OCI-LY7 (cell line): ENCODE results near the gene CNPPD1. TPM values are rescaled to one million over a fixed set of nuclear protein-coding genes. Genes with fewer than 3 reads are reported as not detected.

ENCODE experiments used
- BruUV-seq: library from RNA; stranded (reverse); fragments of 400-500 nt; replicated peaks from 2 replicates; lab custom pipeline; 2021; lab: Mats Ljungman, UMichigan
- CTCF ChIA-PET: fragments of 300-600 bp; sonication (Branson Sonifier 250); formaldehyde crosslinking; loops from one replicate; lab custom pipeline; 2022; ENCODE audit warnings: antibody characterized with exemption; ENCODE audit not compliant: unreplicated experiment; lab: Charles Lee
- POLR2A ChIA-PET: fragments of 300-600 bp; sonication (Branson Sonifier 250); formaldehyde crosslinking; loops from one replicate; lab custom pipeline; 2022; ENCODE audit warnings: antibody characterized with exemption; lab: Charles Lee
- DNase-seq: peaks from one replicate; pipeline ENCODE4 v3.0.0-alpha.2; 2015; ENCODE audit warnings: low spot score
- H2AFZ ChIP-seq: fragments of 200-600 bp; sonication (generic), shearing (Covaris generic); 2 replicates; pipeline ENCODE4 v1.6.1; 2014; ENCODE audit warnings: mild to moderate bottlenecking, antibody characterized with exemption, low read length, moderate library complexity
- H3K27ac ChIP-seq: fragments of 200-600 bp; sonication (generic); 2 replicates; pipeline ENCODE4 v1.5.1; 2014; ENCODE audit warnings: mixed run types, low read depth, mild to moderate bottlenecking, moderate library complexity, low read length, inconsistent platforms; ENCODE audit not compliant: poor library complexity, severe bottlenecking
- H3K36me3 ChIP-seq: fragments of 200-600 bp; sonication (generic); 2 replicates; pipeline ENCODE4 v1.6.1; 2014; ENCODE audit warnings: mild to moderate bottlenecking, antibody characterized with exemption, low read length, moderate library complexity, mixed read lengths; ENCODE audit not compliant: insufficient read depth
- H3K4me1 ChIP-seq: fragments of 200-600 bp; sonication (generic); 2 replicates; pipeline ENCODE4 v1.5.1; 2014; ENCODE audit warnings: mild to moderate bottlenecking, low read length; ENCODE audit not compliant: insufficient read depth, poor library complexity, severe bottlenecking
- H3K4me2 ChIP-seq: fragments of 200-600 bp; sonication (generic); 2 replicates; pipeline ENCODE4 v1.6.1; 2014; ENCODE audit warnings: mild to moderate bottlenecking, low read length
- H3K4me3 ChIP-seq: fragments of 200-600 bp; sonication (generic); 2 replicates; pipeline ENCODE4 v1.5.1; 2014; ENCODE audit warnings: mild to moderate bottlenecking, low read depth, low read length; ENCODE audit not compliant: poor library complexity, severe bottlenecking
- H3K79me2 ChIP-seq: fragments of 200-600 bp; sonication (generic); 2 replicates; pipeline ENCODE4 v1.6.1; 2016; ENCODE audit warnings: low read depth, mild to moderate bottlenecking, low read length, moderate library complexity, mixed read lengths; ENCODE audit not compliant: insufficient read depth
- H3K9me2 ChIP-seq: fragments of 200-600 bp; sonication (generic); 2 replicates; pipeline ENCODE4 v1.6.1; 2016; ENCODE audit warnings: mild to moderate bottlenecking, low read length, mixed read lengths; ENCODE audit not compliant: insufficient read depth
- H3K9me3 ChIP-seq: fragments of 200-600 bp; sonication (generic); 2 replicates; pipeline ENCODE4 v1.6.1; 2014; ENCODE audit warnings: mild to moderate bottlenecking, mixed run types, low read length, mixed read lengths
- H4K20me1 ChIP-seq: fragments of 200-600 bp; sonication (generic); 2 replicates; pipeline ENCODE4 v1.6.1; 2014; ENCODE audit warnings: mild to moderate bottlenecking, antibody characterized with exemption, low read length, moderate library complexity, mixed read lengths; ENCODE audit not compliant: insufficient read depth
- EZH2phosphoT487 ChIP-seq: fragments of 200-600 bp; sonication (generic); IDR thresholded peaks from 2 replicates; pipeline ENCODE4 v1.6.1; 2018; ENCODE audit warnings: low read depth, borderline replicate concordance, mild to moderate bottlenecking, mixed run types, antibody characterized with exemption, low read length, moderate library complexity, mixed read lengths
- intact Hi-C: fragments of 100-400 bp; cut with micrococcal nuclease; formaldehyde crosslinking; loops from one replicate; pipeline ENCODE4 v1.10.0; 2022; ENCODE audit not compliant: unreplicated experiment
- total RNA-seq, 2 experiments: library from RNA; depleted of rRNA in 1 of 2; stranded (reverse); fragments of >200 nt in 1 of 2; shearing (Covaris generic) in 1 of 2; gene quantifications; 2 replicates each; pipeline ENCODE4 v1.2.3, GENCODE V29; 2014 to 2022
- TF ChIP-seq, protein P1 (sequence below): fragments of 200-600 bp; sonication (generic); conservative IDR thresholded peaks from 2 replicates; pipeline ENCODE4 v1.5.1; 2014; ENCODE audit warnings: mild to moderate bottlenecking, antibody characterized with exemption, low read length, moderate library complexity, mixed read lengths

The CNPPD1 gene
- total RNA-seq, 2 experiments from 2014 or later, result 39.2 to 68.2 TPM

DNA sequence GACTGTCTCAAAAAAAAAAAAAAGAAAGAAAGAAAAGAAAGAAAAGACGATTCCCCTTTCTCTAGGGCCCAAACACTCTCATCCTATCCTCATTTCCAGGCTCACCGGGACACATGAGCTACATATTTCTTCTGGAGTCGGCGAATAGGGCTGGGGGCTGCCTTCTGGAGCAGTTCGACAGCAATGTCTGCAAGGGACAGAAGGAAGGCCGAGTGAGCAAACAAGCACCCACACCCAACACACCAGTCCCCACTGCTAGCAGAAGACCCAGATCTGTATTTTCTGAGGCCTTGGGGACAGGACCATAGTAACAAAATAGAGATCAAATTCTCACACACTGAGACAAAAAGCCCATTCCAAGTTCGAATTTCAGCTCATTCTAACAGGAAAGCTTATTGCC lies 1.2 kb downstream of the CNPPD1 start:
- Histone ChIP-seq H3K79me2 (peaks cover 26% of the 10 kb centered on the region; the same call in 1 of the 2 replicates), H2AFZ (no peak overlapping the region), H4K20me1 (0 out of 2 replicates have a peak, but pooled peaks cover 10% of the 10 kb centered on the region), H3K27ac (peak overlapping the region; percentile 92), H3K9me3 (no peaks in the 10 kb centered on the region), H3K4me3 (peak overlapping the region; percentile 88), H3K4me1 (peaks cover 18% of the 10 kb centered on the region), H3K9me2 (no peaks in the 10 kb centered on the region), H3K4me2 (peak overlapping the region; percentile 92), H3K36me3 (peaks cover 60% of the 10 kb centered on the region)
- intact Hi-C loops, result loop anchor here (5.0 kb wide), 2 partner anchors 212 to 367 kb away; partner anchors contain the start of genes CHPF, DNPEP and TMEM198
- TF ChIP-seq EZH2phosphoT487, result no peak
- TF ChIP-seq, protein P1, sequence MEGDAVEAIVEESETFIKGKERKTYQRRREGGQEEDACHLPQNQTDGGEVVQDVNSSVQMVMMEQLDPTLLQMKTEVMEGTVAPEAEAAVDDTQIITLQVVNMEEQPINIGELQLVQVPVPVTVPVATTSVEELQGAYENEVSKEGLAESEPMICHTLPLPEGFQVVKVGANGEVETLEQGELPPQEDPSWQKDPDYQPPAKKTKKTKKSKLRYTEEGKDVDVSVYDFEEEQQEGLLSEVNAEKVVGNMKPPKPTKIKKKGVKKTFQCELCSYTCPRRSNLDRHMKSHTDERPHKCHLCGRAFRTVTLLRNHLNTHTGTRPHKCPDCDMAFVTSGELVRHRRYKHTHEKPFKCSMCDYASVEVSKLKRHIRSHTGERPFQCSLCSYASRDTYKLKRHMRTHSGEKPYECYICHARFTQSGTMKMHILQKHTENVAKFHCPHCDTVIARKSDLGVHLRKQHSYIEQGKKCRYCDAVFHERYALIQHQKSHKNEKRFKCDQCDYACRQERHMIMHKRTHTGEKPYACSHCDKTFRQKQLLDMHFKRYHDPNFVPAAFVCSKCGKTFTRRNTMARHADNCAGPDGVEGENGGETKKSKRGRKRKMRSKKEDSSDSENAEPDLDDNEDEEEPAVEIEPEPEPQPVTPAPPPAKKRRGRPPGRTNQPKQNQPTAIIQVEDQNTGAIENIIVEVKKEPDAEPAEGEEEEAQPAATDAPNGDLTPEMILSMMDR, result no peak
- BruUV-seq, result no TSS peak
- DNase-seq, result no peak
- ChIA-PET CTCF (interaction anchor here (0.6 to 1.3 kb wide), 2 partner anchors 70 to 819 kb away, joined by 3 to 5 read pairs; partner anchors contain the start of genes CATIP, GLB1L and STK16), POLR2A (interaction anchor here (0.5 to 3.3 kb wide), 9 partner anchors 9 to 288 kb away, joined by 3 to 23 read pairs (median 5); partner anchors contain the start of genes ANKZF1 and ZFAND2B)

DNA sequence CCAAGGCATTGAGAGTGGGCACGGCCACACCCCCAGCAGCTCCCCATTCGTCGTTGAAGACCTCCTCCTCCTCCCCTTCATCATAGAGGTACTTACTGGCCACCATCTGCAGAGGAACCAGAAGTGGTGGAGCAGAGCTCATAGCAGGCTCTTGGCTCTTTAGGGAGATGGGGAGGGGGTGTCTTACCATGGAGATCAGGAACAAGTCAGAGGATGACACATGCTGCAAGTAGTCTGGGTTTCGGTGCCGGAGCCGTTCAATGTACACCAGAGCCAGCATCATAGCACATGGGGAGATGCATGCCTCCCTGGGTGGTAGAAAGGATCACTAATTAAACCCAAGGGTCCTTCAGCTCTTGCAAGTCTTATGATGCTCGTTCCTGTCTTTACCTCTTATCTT lies 1.9 kb downstream of the CNPPD1 start:
- Histone ChIP-seq H3K79me2 (peaks cover 21% of the 10 kb centered on the region; the same call in 1 of the 2 replicates), H3K27ac (no peak overlapping the region), H3K36me3 (peaks cover 54% of the 10 kb centered on the region), H3K9me3 (no peaks in the 10 kb centered on the region), H3K9me2 (no peaks in the 10 kb centered on the region), H3K4me3 (no peak overlapping the region), H3K4me1 (peaks cover 17% of the 10 kb centered on the region), H2AFZ (no peak overlapping the region), H3K4me2 (no peak overlapping the region), H4K20me1 (0 out of 2 replicates have a peak, but pooled peaks cover 10% of the 10 kb centered on the region)
- DNase-seq, result no peak
- BruUV-seq, result no TSS peak
- TF ChIP-seq, protein P1, result no peak
- no peak for TF ChIP-seq EZH2phosphoT487
- ChIA-PET POLR2A (interaction anchor here (3.3 kb wide), 1 partner anchor 32 kb away, joined by 23 read pairs; the partner anchor contains the start of gene ZFAND2B), CTCF (interaction anchor here (0.6 to 1.3 kb wide), 3 partner anchors 71 to 818 kb away, joined by 3 to 5 read pairs (median 3); partner anchors contain the start of genes CATIP, GLB1L and STK16)
- intact Hi-C loops, result loop anchor here (5.0 kb wide), 2 partner anchors 212 to 368 kb away; partner anchors contain the start of genes CHPF, DNPEP and TMEM198
